Testis (tissue), 5 donors: Measurements from ENCODE around the gene NACA2. TPM values are rescaled to one million over a fixed set of nuclear protein-coding genes. Genes with fewer than 3 reads are reported as not detected.

Source experiments
- DNase-seq: peaks from one replicate; pipeline ENCODE4 v3.0.0-alpha.2; 2019
- H3K27ac ChIP-seq, 2 donors: fragments of 200-600 bp; sonication (generic); one replicate each; pipeline ENCODE4 v1.5.1; 2019
- H3K27me3 ChIP-seq: fragments of 200-600 bp; sonication (generic); one replicate; pipeline ENCODE4 v1.5.1; 2019
- H3K36me3 ChIP-seq: fragments of 200-600 bp; sonication (generic); one replicate; pipeline ENCODE4 v1.5.1; 2017; ENCODE audit warnings: low read depth; ENCODE audit errors: missing control alignments
- H3K4me1 ChIP-seq: fragments of 200-600 bp; sonication (generic); one replicate; pipeline ENCODE4 v1.5.1; 2019
- H3K4me3 ChIP-seq, 2 donors: fragments of 200-600 bp; sonication (generic); one replicate each; pipeline ENCODE4 v1.5.1; 2017 to 2019
- H3K9me3 ChIP-seq: fragments of 200-600 bp; sonication (generic); one replicate; pipeline ENCODE4 v1.5.1; 2017
- CTCF ChIP-seq, 3 experiments: fragments of 450-650 bp in 2 of 3; fragments of 200-600 bp in 1 of 3; sonication (generic) in 1 of 3; IDR thresholded peaks; one replicate each; pipeline ENCODE4 v1.5.1; 2016 to 2019; ENCODE audit warnings: antibody characterized with exemption in 3 of 3, mild to moderate bottlenecking in 2 of 3, moderate library complexity in 1 of 3
- POLR2A ChIP-seq: fragments of 450-650 bp; IDR thresholded peaks from one replicate; pipeline ENCODE4 v1.6.1; 2017; ENCODE audit warnings: antibody characterized with exemption, mild to moderate bottlenecking, moderate library complexity
- WGBS, 2 donors: methylation state at CpG; one replicate each; pipeline ENCODE4 v1.1.5; 2018; 5-methylcytosine and 5-hydroxymethylcytosine counted together
- intact Hi-C: fragments of 100-400 bp; cut with DNase I; formaldehyde crosslinking; loops from one replicate; pipeline ENCODE4 v1.15.1; 2023; ENCODE audit warnings: low total_unique reads
- long read RNA-seq, 2 donors: transcript quantifications; one replicate each; lab custom pipeline, GENCODE V29; 2026
- polyA plus RNA-seq: library from polyadenylated mRNA; stranded (reverse); fragments of 350-450 nt; fragmentation: Illumina TruSeq; extraction: RNeasy Lipid Tissue Mini Kit (QIAGEN cat#74804); gene quantifications from one replicate; pipeline ENCODE4 v1.2.3, GENCODE V29; 2014; ENCODE audit warnings: low read depth, low replicate concordance; ENCODE audit not compliant: insufficient read depth
- total RNA-seq, 2 donors: library from RNA; depleted of rRNA; stranded (reverse); fragments of >200 nt; gene quantifications; one replicate each; pipeline ENCODE4 v1.2.3, GENCODE V29; 2016

The NACA2 gene
- total RNA-seq (10 to 100 TPM; 13.9 to 31.1 TPM), polyA plus RNA-seq (129 TPM)
- long read RNA-seq, donor 1, result 0 reads
- long read RNA-seq, donor 2, partial matches to known transcripts, result 0 of 1 reads
- long read RNA-seq, donor 2, other reads (novel, unspliced or antisense), result 0 of 1 reads

GRCh38 chr17:61591018-61591417 is at the start of gene NACA2:
NACA2 (minus strand) TSS chr17:61591219; CDS start chr17:61591180, 39 bp downstream.
- WGBS, 2 donors, result 51 to 74% methylated on average over 16 of the region's 16 CpGs
- H3K36me3 ChIP-seq, result no peaks in the 10 kb centered on the region
- intact Hi-C loops, result no loop called here
- H3K4me1 ChIP-seq, result no peaks in the 10 kb centered on the region
- H3K27ac ChIP-seq, result peak within 1 kb of the TSS in 1 of 2 donors; percentile 57
- DNase-seq, result peak; percentile 48
- no peaks in the 10 kb centered on the region for H3K9me3 ChIP-seq
- TF ChIP-seq CTCF (IDR thresholded peaks at IDR 0.05) (no peak), POLR2A (no peak)
- peak within 1 kb of the TSS; percentile 17 to 33 for H3K4me3 ChIP-seq
- no peaks in the 10 kb centered on the region for H3K27me3 ChIP-seq

- Histone ChIP-seq H3K9me3 (no peaks in the 10 kb centered on the region), H3K27ac (no peak overlapping the region), H3K36me3 (no peaks in the 10 kb centered on the region), H3K4me1 (no peaks in the 10 kb centered on the region), H3K4me3 (no peak overlapping the region), H3K27me3 (no peaks in the 10 kb centered on the region)
- TF ChIP-seq CTCF (IDR thresholded peaks at IDR 0.05), result no peak
- intact Hi-C loops, result no loop called here
- no peak for DNase-seq
- whole genome bisulfite sequencing, 2 donors, result 60 to 85% methylated on average over 1 of the region's 1 CpG
Measured at GRCh38 chr17:61639818-61640217, 48.8 kb upstream of the NACA2 start.

GRCh38 chr17:61638087-61638486 is 47.1 kb upstream of the NACA2 start:
- no peak for DNase-seq
- no peak overlapping the region for H3K4me3 ChIP-seq
- whole genome bisulfite sequencing, 2 donors, result 57 to 70% methylated on average over 1 of the region's 1 CpG
- H3K27me3 ChIP-seq, result no peaks in the 10 kb centered on the region
- intact Hi-C loops, result no loop called here
- no peaks in the 10 kb centered on the region for H3K36me3 ChIP-seq
- no peak overlapping the region for H3K27ac ChIP-seq
- H3K4me1 ChIP-seq, result no peaks in the 10 kb centered on the region
- TF ChIP-seq CTCF (IDR thresholded peaks at IDR 0.05) (no peak), POLR2A (no peak)
- no peaks in the 10 kb centered on the region for H3K9me3 ChIP-seq

- Histone ChIP-seq H3K36me3 (no peaks in the 10 kb centered on the region), H3K9me3 (no peaks in the 10 kb centered on the region), H3K4me1 (no peaks in the 10 kb centered on the region), H3K27me3 (no peaks in the 10 kb centered on the region), H3K4me3 (no peak overlapping the region), H3K27ac (no peak overlapping the region)
- TF ChIP-seq POLR2A (no peak), CTCF (IDR thresholded peaks at IDR 0.05) (peak in 2 of 3 experiments; percentile 17 to 34)
- 24 to 35% methylated on average over 3 of the region's 3 CpGs for WGBS, 2 donors
- peak; percentile 60 for DNase-seq
- intact Hi-C loops, result no loop called here
Measured at GRCh38 chr17:61635913-61636432, 45.0 kb upstream of the NACA2 start.

GRCh38 chr17:61634942-61635538 is 44.0 kb upstream of the NACA2 start:
- Histone ChIP-seq H3K27ac (no peak overlapping the region), H3K36me3 (no peaks in the 10 kb centered on the region), H3K4me1 (no peaks in the 10 kb centered on the region), H3K4me3 (no peak overlapping the region), H3K27me3 (no peaks in the 10 kb centered on the region), H3K9me3 (no peaks in the 10 kb centered on the region)
- DNase-seq, result no peak
- intact Hi-C loops, result no loop called here
- WGBS, 2 donors, result 88 to 93% methylated on average over 5 of the region's 5 CpGs
- TF ChIP-seq POLR2A (no peak), CTCF (IDR thresholded peaks at IDR 0.05) (no peak)
